Gastroesophageal sphincter (tissue), 3 donors: ENCODE data around the gene MICALL2.

Experiments
- CTCF ChIP-seq, 4 experiments: fragments of 200-600 bp in 2 of 4; fragments of 450-650 bp in 2 of 4; sonication (generic) in 1 of 4; IDR thresholded peaks; one replicate each; pipeline ENCODE4 v1.5.1; 2017 to 2019; ENCODE audit warnings: antibody characterized with exemption in 4 of 4, mild to moderate bottlenecking in 2 of 4, moderate library complexity in 2 of 4
- POLR2A ChIP-seq, 2 donors: fragments of 450-650 bp; IDR thresholded peaks; one replicate each; pipeline ENCODE4 v1.6.1; 2017; ENCODE audit warnings: antibody characterized with exemption in 2 of 2, mild to moderate bottlenecking in 2 of 2, moderate library complexity in 1 of 2

DNA sequence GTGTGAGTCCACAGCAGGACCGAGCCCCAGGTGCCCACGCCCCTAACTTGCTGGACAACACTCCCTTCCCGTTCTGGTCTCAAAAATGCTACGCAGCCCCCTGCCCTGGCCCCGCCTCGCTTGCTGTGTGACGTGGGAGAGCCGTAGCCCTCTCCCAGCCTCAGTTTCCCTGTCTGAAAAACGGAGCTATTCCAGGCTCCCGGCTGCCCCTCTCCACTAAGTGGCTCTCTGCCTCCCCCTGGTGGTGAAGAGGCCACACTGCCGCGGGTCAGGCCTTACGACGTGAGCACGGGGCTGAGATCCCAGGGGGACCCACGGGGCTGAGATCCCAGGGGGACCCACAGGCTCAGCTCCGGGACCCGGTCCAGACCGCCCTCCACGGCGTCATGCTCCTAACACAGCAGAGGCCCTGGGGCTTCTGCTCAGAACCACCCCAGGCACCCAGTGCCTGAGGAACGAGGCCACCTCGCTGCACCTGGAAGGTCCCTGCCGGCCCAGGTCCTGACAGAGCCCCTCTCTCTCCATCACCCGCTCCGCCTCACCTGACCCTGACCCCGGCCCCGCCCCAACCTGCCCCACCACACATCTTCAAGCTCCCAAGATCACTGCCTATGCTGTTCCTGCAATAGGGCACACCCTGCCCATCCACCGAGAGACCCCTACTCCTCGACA lies 26.7 kb downstream of the MICALL2 start:
- TF ChIP-seq POLR2A (IDR thresholded peaks at IDR 0.05) (no peak), CTCF (IDR thresholded peaks at IDR 0.05) (peak in 3 of 4 experiments; percentile 86 to 97 (median 92))
